Endothelial cell of umbilical vein (primary cell): Measurements from ENCODE around the gene CPPED1. TPM values are rescaled to one million over a fixed set of nuclear protein-coding genes. Genes with fewer than 3 reads are reported as not detected.

Experiments used
- BruUV-seq: library from RNA; stranded (reverse); fragments of 400-500 nt; replicated peaks from 2 replicates; lab custom pipeline; 2021; lab: Mats Ljungman, UMichigan
- CTCF ChIA-PET: fragments of 300-600, 350-600 bp; sonication (Branson Sonifier 250); formaldehyde crosslinking; loops from one replicate; lab custom pipeline; 2021; ENCODE audit warnings: antibody characterized with exemption, inconsistent platforms; lab: Charles Lee
- POLR2A ChIA-PET: fragments of 300-600, 350-600 bp; sonication (Branson Sonifier 250); formaldehyde crosslinking; loops from one replicate; lab custom pipeline; 2021; ENCODE audit warnings: antibody characterized with exemption, inconsistent platforms; lab: Charles Lee
- DNase-seq: peaks from one replicate; pipeline ENCODE4 v3.0.0-alpha.2; 2011; ENCODE audit warnings: low read depth, low spot score
- FAIRE-seq: peaks from 2 replicates; lab custom pipeline; 2011; peaks lifted over from hg19 to GRCh38; lab: Jason Lieb, UNC
- H2AFZ ChIP-seq: 2 replicates; pipeline ENCODE4 v1.6.0; 2012; ENCODE audit warnings: low read depth, low read length, control low read depth, inconsistent platforms
- H3K27ac ChIP-seq: 2 replicates; pipeline ENCODE4 v1.5.1; 2011; ENCODE audit warnings: low read depth, mild to moderate bottlenecking, control low read depth, low read length, moderate library complexity; ENCODE audit not compliant: insufficient read depth
- H3K27me3 ChIP-seq, 2 experiments: 2 replicates each; pipeline versions ENCODE4 v1.6.0 to v1.6.1; 2011; ENCODE audit warnings: low read length in 2 of 2, mixed read lengths in 1 of 2; ENCODE audit not compliant: control insufficient read depth in 2 of 2, insufficient read depth in 2 of 2
- H3K36me3 ChIP-seq, 2 experiments: 2 replicates in 1 of 2; 3 replicates in 1 of 2; pipeline ENCODE4 v1.5.1; 2011; ENCODE audit warnings: low read length in 2 of 2, mild to moderate bottlenecking in 1 of 2, moderate library complexity in 1 of 2; ENCODE audit not compliant: control insufficient read depth in 2 of 2, insufficient read depth in 2 of 2; ENCODE audit errors: extremely low read depth in 1 of 2
- H3K4me1 ChIP-seq: 3 replicates; pipeline ENCODE4 v1.5.1; 2011; ENCODE audit warnings: mild to moderate bottlenecking, low read length; ENCODE audit not compliant: control insufficient read depth, insufficient read depth; ENCODE audit errors: extremely low read depth
- H3K4me2 ChIP-seq: 2 replicates; pipeline ENCODE4 v1.6.1; 2011; ENCODE audit warnings: low read length, control low read depth, mixed read lengths; ENCODE audit not compliant: insufficient read depth
- H3K4me3 ChIP-seq, 3 experiments: fragments of 200-600 bp in 1 of 3; sonication (generic), shearing (Covaris generic) in 1 of 3; replicated peaks in 1 of 3; 2 replicates each; pipeline ENCODE4 v1.5.1; 2011 to 2016; ENCODE audit warnings: control low read depth in 3 of 3, low read length in 3 of 3, mild to moderate bottlenecking in 2 of 3, inconsistent platforms in 1 of 3, low read depth in 1 of 3, moderate library complexity in 1 of 3; ENCODE audit not compliant: insufficient read depth in 1 of 3
- H3K79me2 ChIP-seq: 2 replicates; pipeline ENCODE4 v1.6.0; 2012; ENCODE audit warnings: low read length, inconsistent platforms; ENCODE audit not compliant: control insufficient read depth, insufficient read depth
- H3K9ac ChIP-seq: replicated peaks from 2 replicates; pipeline ENCODE3; 2011; ENCODE audit warnings: low read length, control low read depth; ENCODE audit not compliant: insufficient read depth; ENCODE audit errors: extremely low read depth
- H3K9me1 ChIP-seq: replicated peaks from 3 replicates; pipeline ENCODE4 v1.6.0; 2011; ENCODE audit warnings: mild to moderate bottlenecking, low read length; ENCODE audit not compliant: control insufficient read depth, insufficient read depth; ENCODE audit errors: extremely low read depth
- H3K9me3 ChIP-seq: replicated peaks from 2 replicates; pipeline ENCODE4 v1.5.1; 2012; ENCODE audit warnings: low read length, inconsistent platforms; ENCODE audit not compliant: control insufficient read depth, insufficient read depth
- H4K20me1 ChIP-seq: replicated peaks from 2 replicates; pipeline ENCODE3; 2011; ENCODE audit warnings: mild to moderate bottlenecking, low read length; ENCODE audit not compliant: control insufficient read depth, insufficient read depth; ENCODE audit errors: extremely low read depth
- EZH2 ChIP-seq: IDR thresholded peaks from 2 replicates; pipeline ENCODE4 v1.6.1; 2012; ENCODE audit warnings: borderline replicate concordance, low read depth, mild to moderate bottlenecking, moderate library complexity, low read length, inconsistent platforms; ENCODE audit not compliant: severe bottlenecking
- FOS ChIP-seq: IDR thresholded peaks from 2 replicates; pipeline ENCODE4 v1.6.1; 2011; ENCODE audit warnings: mild to moderate bottlenecking, low read length, moderate library complexity, borderline replicate concordance; ENCODE audit not compliant: insufficient read depth
- GATA2 ChIP-seq: IDR thresholded peaks from 2 replicates; pipeline ENCODE4 v1.7.0; 2011; ENCODE audit warnings: low read depth, mild to moderate bottlenecking, moderate library complexity, mixed read lengths, low read length; ENCODE audit not compliant: insufficient read length, insufficient read depth
- JUN ChIP-seq: IDR thresholded peaks from 2 replicates; pipeline ENCODE4 v1.6.1; 2011; ENCODE audit warnings: borderline replicate concordance, low read depth; ENCODE audit not compliant: insufficient read length, insufficient read depth
- MAX ChIP-seq: IDR thresholded peaks from 2 replicates; pipeline ENCODE4 v1.6.1; 2011; ENCODE audit not compliant: insufficient read depth, insufficient read length
- POLR2A ChIP-seq: IDR thresholded peaks from 2 replicates; pipeline ENCODE4 v1.6.1; 2012; ENCODE audit warnings: low read depth, mild to moderate bottlenecking, control low read depth, low read length
- POLR2AphosphoS5 ChIP-seq: IDR thresholded peaks from 2 replicates; pipeline ENCODE4 v1.6.1; 2012; ENCODE audit warnings: low read depth, mild to moderate bottlenecking, control low read depth, low read length, moderate library complexity; ENCODE audit not compliant: insufficient read depth
- dilution Hi-C: fragments of 300-500 bp; cut with MboI; formaldehyde crosslinking; loops from one replicate; pipeline ENCODE4 v1.15.0; 2019; ENCODE audit warnings: low sequenced_read_pairs; ENCODE audit not compliant: extremely low pct_ligation_motif_present
- intact Hi-C: fragments of 100-400 bp; cut with micrococcal nuclease; formaldehyde crosslinking; loops from one replicate; pipeline ENCODE4 v1.10.0; 2022
- polyA plus RNA-seq, 4 experiments: library from polyadenylated mRNA; depleted of rRNA in 3 of 4; stranded (reverse) in 3 of 4; unstranded in 1 of 4; fragments of >200 nt; gene quantifications; 2 replicates each; pipeline versions ENCODE4 v1.2.1 to v1.2.3, GENCODE V29; 2011 to 2012; ENCODE audit warnings: missing spikeins in 1 of 4
- total RNA-seq: library from RNA; stranded (reverse); gene quantifications from 2 replicates; pipeline ENCODE4 v1.2.3, GENCODE V29; 2021

CPPED1 gene
- total and polyA plus RNA-seq, 2 donors (not counting 3 experiments of a cell fraction or from before 2014, with no cell fraction given): 27.9 to 59.3 TPM

GRCh38 chr16:12627394-12627793 is 176.3 kb downstream of the CPPED1 start:
- Histone ChIP-seq H3K9ac (no peak overlapping the region), H3K9me1 (no peaks in the 10 kb centered on the region), H4K20me1 (no peaks in the 10 kb centered on the region), H2AFZ (no peak overlapping the region), H3K4me1 (peaks cover 7% of the 10 kb centered on the region), H3K36me3 (no peaks in the 10 kb centered on the region), H3K79me2 (no peaks in the 10 kb centered on the region), H3K4me2 (no peak overlapping the region), H3K27me3 (no peaks in the 10 kb centered on the region), H3K27ac (no peak overlapping the region), H3K4me3 (no peak overlapping the region), H3K9me3 (no peaks in the 10 kb centered on the region)
- ChIA-PET POLR2A (no interaction called here), CTCF (interaction anchor here (0.9 to 1.5 kb wide), 3 partner anchors 11 to 54 kb away, joined by 3 to 6 read pairs (median 3); no protein-coding TSS in a partner anchor)
- dilution Hi-C loops: no loop called here
- BruUV-seq: no TSS peak
- intact Hi-C loops: no loop called here
- DNase-seq (peak; percentile 13), FAIRE-seq (peak; percentile 50)
- TF ChIP-seq POLR2A (no peak), POLR2AphosphoS5 (no peak), JUN (no peak), FOS (peak; percentile 20), EZH2 (no peak), GATA2 (peak; percentile 15)

GRCh38 chr16:12626411-12626810 is 177.3 kb downstream of the CPPED1 start:
- no peaks in the 10 kb centered on the region for H4K20me1 ChIP-seq
- no peak overlapping the region for H3K9ac ChIP-seq
- no peak overlapping the region for H3K4me3 ChIP-seq
- no peak for DNase-seq
- no peaks in the 10 kb centered on the region for H3K9me3 ChIP-seq
- no peak overlapping the region for H3K4me2 ChIP-seq
- H3K27ac ChIP-seq: no peak overlapping the region
- no peaks in the 10 kb centered on the region for H3K27me3 ChIP-seq
- dilution Hi-C loops: no loop called here
- no peaks in the 10 kb centered on the region for H3K9me1 ChIP-seq
- ChIA-PET CTCF (no interaction called here), POLR2A (no interaction called here)
- TF ChIP-seq MAX (no peak), GATA2 (no peak), POLR2A (no peak), FOS (no peak), JUN (no peak)
- H3K4me1 ChIP-seq: peaks cover 7% of the 10 kb centered on the region
- BruUV-seq: no TSS peak
- FAIRE-seq: no peak
- intact Hi-C loops: no loop called here
- no peak overlapping the region for H2AFZ ChIP-seq
- no peaks in the 10 kb centered on the region for H3K79me2 ChIP-seq
- H3K36me3 ChIP-seq: no peaks in the 10 kb centered on the region
